ENCODE results near the gene SH3PXD2B.
A peak's percentile ranks its signal among the peaks of the same experiment; 100 is the strongest.

Gene SH3PXD2B

DNA sequence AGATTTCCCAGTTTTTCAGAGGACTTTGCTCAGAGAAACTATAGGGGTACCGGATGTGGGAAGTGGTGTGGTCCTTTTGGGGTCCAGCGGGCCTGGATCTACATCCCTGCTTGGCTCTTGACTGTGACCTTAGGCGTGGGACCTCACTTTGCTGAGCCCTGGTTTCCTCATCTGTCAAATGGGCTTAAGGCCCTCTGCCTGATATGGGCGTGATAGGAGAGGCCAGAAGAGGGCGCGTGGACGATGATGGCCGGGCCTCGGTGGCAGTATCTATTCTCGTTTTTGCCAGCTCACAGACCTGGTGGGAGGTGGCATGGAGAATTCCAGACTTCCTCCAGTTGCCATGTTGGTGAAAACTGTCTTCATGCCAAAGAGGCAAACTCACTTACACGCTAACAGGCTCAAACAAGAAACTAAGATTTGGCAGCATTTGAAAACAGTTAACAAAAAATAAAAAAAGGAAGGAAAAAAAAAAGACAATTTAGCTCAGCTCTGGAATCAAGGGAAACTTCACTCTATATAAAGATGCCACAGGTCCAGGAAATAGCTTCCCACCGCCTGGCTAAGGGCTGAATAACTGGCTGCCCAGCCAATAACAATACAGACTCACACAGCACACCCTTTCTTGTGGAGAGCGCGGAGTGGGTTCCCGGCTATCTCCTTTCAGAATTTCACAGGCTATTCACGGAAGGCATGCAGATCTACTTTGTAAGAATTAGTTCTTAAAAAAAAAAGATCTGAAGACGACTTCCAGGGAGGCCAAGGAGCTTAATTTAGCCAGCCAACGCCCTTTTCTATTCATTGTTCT is 1.7 kb downstream of the SH3PXD2B start:
- no peak for DNase-seq

DNA sequence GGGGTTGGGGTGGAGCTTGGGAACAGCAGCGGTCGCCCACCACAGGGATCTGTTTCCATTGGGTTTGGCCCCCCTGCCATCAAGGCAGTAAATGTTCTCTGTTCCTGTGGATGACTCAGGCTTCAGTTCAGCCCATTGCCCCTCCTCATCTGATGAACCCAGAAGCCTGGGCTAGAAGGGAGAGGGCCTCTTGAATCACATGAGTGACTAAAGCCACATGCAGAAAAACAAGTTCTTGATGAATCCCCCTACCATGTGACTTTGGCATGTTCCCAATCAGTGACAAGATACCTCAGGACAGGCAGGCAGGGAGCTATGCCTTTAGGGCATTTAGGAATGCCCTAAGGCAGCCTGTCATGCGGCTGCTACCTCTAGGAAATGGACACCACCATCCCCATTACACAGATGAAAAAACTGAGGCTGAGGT is 2.5 kb downstream of the SH3PXD2B start:
- no peak for DNase-seq

DNA sequence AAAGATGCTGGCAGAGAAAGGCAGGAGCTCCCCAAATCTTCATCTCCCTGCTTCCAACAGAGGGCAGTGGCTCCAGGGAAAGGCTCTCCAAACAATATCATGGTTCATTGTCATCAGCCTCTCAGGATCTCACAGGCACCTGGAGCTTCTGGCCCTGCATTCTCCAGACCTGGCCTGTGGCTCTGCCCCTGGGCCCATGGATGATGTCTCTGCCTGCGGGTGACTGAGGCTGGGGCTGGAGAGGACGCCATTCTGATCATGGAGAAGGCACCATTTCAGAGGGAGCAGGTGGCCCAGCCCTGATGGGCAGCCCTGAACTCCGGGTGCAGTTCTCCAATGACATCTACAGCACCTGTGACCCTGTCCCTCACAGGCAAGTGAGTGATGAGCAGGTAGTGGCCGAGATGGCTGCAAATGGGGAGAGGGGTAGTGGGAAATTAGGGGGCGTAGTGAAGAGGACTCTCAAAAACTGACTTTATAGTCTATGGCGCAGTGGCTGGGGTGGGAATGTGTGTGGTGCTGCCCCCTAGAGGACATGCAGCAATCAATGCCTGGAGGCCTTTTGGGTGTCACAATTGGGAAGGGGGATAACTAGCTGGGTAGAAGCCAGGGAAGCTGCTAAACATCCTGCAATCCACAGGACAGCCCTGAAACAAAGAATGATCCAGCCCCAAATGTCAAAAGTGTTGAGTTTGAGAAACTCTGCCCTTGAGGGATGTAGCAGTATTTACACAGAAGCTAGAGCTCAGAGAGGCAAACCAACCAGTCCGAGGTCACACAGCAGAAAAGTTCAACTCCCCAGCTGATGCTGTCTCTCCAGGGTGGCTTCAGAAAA is 3.2 kb downstream of the SH3PXD2B start:
- peak; percentile 61 to 66 for DNase-seq

DNA sequence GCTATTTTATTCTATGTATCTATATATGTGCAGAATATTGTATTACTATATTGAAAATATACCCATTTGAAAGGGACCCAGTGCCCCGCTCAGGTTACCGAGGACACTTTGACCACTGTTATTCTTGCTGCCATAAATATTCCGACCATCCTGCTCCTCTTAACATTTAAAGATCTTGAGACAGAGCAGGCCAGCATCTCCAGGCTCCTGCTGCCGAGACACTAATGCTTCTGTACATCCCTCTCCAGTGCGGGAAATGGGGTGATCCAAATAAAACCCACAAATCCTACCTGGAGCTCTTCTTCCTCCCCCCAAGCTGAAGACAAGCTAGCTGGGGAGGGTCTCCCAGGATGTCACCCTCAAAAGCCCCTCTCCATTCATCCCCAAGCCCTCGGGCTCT is 3.9 kb downstream of the SH3PXD2B start:
- no peak for DNase-seq

DNA sequence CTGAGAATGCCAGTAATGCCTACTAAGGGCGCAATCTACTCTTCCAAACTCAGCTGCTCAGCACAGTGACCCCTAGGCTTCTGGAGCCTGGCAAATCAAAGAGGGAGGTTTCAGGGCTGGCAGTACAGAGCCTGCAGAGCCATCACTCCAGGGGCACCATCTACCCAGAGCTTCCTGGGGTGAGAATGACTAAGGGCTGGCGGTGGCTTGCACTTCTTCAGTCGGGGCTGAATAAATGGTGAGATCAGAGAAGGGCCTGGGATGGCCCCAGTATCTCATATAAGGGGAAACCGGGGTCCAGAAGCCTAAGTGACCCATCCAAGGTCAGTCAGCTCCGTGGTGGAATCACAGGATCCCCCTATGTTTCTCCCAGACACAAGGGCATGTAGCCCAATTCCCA is 5.3 kb downstream of the SH3PXD2B start:
- no peak for DNase-seq

DNA sequence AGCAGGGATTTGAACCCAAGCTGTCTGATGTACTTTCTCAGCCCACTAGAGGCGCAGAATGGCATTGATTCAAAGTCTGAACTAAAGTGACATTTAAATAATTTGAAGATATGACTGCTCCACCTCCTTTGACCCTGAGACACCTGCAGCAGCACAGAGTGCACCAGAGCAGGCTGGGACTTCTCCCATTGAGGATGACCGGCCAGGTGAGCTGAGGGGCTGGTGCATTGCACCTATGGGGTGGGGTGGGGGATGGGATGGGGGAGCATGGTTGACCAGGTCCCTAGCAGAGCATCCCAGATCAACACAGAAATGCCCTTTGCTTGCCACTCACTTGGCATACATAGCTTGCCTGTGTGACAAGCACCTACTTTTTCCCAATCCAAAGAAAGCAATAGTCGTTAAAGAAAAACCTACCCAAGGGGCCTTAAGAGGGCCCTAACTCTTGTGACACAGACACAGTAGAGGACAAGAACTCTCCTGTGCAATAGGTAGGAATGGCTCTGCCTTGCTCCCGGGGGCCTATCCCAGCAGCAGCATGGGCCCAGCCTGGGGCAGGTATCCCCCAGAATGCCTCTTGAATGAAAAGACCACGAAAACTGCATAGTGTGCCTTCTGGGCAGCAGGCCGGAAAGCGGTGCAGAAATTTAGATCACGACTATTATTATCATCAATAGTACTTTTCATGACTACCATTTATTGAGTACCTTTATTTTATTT is 6.5 kb downstream of the SH3PXD2B start:
- DNase-seq, result no peak

DNA sequence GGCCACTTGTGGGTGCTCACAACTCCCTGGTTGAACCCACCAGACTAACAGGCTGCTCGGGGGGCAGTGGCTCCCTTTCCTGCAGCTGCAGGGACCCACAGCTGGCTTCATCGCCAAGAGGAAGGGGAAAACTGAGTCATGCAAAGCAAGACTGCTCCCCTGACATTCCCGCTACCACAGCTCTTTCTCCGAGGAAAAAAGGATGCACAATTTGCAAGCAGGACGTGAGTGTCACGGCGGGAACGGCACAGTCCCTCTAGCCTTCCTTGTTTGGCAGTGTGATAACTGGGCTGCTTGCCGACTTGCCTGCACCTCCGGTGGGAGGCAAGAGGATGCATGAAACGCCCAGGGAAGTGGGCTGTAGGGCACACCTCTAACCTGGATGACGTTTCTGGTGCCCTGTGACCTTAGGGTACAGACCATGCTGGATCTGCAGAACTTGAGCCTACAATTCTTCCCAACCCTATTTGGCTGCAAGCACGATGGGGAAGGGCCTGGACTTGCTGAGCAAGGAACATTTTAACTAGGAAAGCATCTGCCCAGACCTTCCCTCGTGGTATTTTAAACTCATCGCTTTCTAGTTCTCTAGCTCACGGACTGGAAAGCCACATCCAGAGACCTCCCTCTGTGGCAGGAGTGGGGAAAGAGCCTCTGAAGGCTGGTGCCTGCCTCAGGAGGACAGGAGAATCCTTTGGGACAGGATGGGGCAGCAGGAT is 7.8 kb downstream of the SH3PXD2B start:
- DNase-seq, result no peak

DNA sequence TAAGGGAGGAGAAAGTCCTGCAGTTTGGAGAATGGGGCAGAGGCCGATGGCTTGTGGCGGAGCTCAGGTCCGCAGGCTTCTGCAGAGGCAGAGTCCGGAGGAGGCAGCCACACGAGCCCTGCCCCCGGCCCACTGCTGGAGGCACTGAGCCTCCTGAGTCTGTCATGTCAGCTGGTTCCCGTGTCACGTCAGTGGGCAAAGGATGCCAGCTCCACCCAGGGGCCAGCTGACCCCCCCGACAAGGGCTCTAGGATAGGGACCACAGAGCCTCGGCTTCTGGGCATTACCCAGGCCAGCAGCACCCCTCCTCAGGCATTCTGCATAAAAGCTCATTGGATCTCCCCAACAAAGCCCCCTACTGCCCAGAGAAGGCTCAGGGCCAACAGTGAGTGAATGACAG is 8.5 kb downstream of the SH3PXD2B start:
- DNase-seq, result no peak

DNA sequence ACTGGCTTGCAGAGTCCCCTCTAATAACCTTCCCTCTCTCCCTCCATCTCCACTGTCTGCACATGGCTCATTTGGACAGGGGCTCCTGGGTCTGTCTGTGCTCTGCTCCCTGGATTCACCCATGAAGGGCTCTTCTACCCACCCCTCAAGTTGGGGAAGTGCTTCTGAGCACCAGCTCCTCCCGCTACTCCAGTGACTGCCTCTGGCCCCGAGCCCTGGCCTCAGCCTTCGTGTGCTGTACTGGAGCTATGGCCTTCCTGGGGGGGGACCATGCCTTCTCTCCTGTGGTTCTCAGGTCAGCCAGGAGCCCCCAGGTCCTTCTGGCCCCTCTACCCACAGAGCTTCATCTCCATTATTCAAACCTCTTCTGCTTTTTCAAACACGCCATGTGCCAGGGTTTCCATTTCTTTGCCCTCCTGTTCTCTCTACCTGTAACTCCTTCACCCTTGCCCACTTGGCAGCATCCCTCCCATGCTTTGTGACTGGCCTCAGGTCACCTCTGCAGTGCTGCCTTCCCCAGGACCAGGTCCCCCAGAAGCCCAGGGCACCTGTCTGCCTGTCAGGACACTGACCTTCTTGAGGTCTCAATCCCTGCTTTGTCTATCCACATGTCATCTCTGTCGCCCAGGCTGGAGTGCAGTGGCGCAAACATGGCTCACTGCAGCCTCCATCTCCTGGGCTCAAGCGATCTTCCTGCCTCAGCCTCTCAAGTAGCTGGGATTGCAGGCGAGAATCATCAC is 9.5 kb downstream of the SH3PXD2B start:
- DNase-seq, result no peak

DNA sequence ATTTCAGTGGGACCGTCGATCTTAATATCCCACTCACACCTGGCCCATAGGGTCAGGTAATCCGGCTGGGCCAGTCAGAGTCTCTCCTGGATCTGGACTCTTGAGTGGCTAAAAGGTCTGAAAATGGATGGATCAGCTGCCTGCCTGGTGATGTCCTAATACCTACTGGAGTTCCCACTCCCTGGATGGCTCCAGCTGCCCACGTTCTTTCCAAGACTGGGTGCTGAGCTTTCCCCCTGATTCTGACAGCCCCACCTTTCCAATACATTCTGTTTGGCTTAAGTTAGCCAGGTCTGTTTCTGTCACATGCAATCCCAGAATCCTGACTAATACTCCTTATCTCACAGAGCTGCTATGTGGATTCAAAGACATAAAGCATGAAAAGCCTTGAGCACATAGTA is 10.2 kb downstream of the SH3PXD2B start:
- no peak for DNase-seq

DNA sequence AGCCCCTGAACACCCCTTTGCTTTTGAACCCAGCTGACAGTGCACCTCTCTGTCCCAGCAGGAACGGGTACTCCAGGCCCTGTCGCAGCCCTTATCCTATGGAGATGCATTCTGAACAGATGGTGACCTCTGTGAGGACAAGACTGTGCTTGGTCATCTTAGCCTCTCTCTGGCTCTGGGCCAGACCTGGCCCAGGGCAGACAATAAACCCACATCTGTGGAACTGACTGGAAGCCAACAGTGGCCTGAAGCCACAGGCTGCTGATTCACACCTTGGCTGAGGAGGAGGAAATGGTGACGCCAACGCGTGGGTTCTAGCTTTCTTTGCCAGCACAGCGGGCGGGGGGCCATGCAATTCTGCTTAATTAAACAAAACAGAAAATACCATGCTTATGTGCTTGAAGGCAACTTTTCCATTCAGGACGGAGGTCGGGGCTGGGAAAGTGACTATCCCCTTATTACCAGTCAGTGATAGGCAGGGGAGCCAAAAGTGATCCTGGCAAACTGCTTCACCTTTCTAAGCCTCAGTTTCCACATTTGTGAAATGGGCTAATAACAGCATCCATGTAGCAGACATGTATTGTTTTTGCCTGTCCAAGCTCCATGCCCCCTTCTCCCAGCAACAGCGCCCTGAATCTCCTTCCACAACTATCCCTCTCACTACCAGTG is 10.8 kb downstream of the SH3PXD2B start:
- DNase-seq, result peak; percentile 70 to 78

DNA sequence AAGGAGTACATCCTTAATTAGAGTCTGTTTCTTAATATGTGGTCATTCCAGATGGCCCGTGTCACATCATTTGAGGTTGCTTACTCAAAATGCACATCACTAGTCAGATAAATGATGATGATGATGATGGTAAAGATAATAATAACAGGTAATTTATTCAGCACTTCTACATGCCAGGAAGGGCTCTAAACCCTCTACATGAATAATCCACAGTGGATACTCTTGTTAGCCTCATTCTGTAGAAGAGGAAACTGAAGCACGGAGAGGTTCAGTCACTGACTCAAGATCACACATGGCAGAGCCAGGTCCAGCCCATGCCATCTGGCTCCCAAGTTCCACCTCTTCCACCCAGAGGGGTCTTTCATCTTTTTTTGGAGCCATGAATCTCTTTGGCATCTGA is 11.7 kb downstream of the SH3PXD2B start:
- DNase-seq, result no peak

DNA sequence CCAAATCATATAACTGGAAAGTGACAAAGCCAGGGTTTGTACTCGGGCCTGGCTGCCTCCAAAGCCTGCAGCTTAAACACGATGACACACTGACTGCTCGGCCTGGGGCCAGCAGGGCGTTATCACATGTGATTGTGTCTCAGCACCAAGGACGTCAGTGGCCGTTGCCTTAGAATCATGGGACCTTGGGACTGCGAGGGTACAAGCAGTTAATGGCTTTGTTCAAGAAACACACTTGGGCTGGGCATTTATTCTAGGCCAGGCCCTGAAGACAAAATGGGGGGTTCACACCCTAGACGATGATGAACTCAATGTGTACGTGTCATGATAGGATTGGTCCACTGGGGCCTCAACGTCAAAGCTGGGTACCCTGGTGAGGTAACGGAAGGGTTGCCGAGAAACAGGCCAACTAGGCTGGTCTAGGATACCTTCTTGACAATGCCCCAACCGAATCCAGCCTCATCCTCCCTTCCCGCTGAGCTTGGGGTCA is 13.0 kb downstream of the SH3PXD2B start:
- DNase-seq, result no peak

DNA sequence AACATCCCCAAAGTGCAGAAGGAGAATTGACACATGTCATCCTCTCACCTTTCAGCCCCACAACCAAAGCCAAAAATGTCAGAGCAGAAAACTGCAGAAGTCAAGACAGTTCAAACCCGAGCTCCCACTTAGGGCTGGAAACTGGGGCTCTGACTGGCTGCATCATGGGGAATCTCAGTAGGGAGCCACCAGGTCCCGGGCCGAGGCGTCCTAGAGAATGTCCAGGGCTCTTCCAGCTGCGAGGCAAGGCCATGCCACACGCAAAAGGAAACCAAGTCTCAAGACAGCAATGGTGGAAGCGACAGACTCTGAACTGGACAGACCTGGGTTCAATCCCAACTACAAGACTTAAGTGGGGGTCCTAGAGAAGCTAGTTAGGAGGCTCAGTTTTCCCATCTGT is 13.8 kb downstream of the SH3PXD2B start:
- DNase-seq, result no peak

DNA sequence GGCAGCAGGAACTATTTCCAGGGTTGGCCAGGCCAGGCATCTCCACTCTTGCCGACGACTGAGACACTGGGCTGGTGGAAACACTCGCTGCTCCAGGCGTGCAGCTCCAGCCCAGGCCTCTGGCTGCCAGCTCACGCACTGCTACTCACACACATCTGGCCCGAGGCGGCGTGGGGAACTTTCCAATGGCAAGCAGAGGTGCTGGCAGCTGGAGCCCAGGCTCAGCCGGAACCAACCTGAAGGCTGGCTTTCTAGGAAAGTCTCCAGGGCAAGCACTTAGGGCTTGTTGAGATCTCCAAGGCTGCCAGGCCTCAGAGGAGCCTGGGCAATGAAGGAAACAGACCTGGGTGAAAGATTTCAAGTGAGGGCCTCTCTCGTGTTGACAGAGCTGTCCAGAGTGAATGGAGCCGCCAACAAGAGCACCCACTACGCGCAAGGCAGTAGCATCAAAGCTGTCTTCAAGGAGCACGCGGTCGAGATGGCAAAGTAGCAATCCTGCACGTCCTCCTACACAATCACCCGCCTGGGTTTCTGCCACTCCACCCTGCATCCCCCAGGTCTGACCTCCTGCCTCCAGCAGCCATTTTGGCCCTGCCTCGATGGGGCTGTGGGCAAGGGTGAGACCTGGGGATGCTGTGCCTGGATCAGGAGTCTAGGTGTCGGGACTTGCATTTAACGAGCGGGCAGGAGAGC is 14.4 kb downstream of the SH3PXD2B start:
- no peak for DNase-seq

DNA sequence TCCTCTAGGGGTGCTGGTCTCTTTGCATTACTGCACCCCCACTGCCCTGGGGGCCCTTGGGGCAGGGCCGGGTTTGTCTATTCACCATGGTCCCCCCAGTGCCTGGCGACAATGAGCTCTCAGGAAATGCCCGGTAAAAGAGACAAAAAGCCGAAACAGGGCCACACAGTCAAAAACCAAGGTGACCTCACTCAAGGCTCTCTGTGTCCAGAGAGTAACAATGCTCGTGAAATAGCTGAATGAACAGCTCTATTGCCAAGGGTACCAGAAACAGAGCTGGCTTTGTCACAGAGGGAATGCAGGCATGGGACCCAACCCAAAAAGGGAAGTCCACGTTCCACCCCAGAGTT is 16.0 kb downstream of the SH3PXD2B start:
- DNase-seq, result no peak

DNA sequence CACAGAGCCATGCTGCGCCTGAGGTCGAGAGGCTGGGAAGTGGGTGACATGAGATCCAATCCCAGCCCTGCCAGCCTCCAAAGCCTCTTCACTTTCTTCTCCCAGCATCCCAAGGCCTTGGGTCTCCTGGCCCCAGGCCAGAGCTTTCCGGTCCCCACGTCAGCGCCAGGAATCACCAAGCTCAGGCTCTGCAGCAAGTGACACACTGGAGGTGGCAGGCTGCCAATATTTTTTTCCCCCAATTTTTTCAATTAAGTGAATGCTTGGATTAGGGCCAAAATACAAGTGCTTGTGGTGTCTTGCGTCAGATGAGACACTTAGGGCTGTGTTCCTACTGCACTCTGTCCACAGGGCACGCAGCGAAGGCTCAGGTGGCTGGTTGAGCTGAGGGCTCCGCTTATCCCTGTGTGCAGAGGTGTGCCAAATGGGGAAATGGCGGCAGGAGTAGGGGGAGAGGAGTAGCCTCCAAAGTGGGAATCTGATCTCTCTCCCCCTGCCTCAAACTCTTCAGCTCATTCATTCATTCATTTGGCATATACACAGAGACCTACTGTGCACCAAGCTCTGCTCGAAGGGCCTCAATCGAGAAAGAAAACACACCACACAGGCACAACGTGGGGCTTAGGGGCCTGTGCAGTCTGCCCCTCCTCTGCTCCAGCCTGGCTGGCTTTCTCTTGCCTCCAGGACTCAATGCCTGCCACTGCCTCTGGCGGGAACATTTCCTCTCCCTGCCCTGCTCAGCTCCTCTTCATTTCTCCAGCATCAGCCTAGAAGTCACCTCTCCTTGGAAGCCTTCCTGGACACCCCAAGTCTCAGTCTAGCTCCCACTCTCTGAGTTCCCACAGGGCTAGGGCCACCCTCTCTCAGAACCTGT is 16.6 kb downstream of the SH3PXD2B start:
- DNase-seq, result no peak

DNA sequence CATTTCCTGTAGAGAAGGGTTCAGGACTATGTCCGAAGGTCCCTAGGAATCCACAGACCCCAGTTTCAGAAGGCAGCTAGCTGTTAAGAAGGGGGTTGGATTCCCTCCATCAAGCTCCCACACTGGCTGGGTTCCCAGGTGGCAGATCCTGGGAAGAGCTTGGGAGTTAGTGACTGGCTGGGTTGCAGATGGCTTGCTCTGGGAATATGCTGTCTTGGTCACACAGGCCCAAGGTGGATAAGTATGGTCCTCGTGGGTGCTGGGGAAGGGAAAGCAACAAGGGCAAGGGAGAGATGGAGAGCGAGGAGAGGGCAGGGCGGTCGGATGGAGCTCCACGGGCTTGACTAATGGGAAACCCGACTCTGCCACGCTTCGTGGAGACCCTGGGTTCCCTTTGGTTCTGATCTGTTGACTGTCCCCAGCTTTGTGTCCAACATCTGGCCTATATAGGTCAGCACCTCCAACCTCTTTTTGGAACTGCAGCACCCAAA is 17.4 kb downstream of the SH3PXD2B start:
- no peak for DNase-seq

DNA sequence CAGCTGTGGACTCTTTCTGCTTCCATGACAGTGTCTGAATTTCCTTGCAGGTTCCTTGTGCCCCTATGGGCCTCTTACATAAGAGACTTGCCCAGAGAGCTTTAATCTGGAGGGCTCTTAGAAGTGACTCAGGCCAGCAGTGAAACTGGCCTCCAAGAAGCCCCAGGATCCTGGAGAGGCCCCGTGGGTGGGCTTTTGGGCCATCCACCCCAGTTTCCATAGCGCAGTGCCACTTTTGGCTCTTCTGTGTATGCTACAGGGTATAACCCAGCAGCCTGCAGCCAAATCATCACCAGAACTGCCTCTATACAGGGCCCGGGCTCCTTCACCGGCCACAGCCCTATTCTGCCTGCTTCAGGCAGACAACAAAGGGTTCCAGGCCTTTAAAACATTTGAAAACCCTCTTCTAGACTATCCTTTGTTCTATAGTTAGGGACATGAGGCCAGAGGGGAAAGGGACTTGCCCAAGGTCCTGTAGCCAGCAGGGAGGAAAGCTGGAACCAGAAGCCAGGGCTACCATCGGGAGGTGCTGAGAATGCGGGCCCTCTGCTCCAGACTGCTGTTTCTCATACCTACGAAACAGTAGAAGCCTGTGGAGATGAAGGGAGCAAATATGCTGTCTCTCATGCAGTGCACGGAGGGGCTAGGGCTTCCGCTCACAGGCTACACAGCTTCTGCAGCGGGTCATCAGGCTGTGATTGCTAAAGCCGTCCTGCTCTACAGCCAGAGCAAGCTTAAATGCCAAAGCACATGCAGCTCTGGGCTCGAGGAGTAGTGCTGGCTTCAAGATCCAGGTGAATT is 18.0 kb downstream of the SH3PXD2B start:
- DNase-seq, result no peak

Data from activated CD4-positive, alpha-beta T cell treated with anti-CD3 and anti-CD28 coated beads, Interleukin-2, amount 50 U/mL, for 48 hours (primary cell).